Activated naive CD8-positive, alpha-beta T cell treated with anti-CD3 and anti-CD28 coated beads, Interleukin-2, amount 10 ng/mL, durations not matched to agents 7 days and 5 days (primary cell): ENCODE results near the gene ST6GALNAC4. TPM values are rescaled to one million over a fixed set of nuclear protein-coding genes. Genes with fewer than 3 reads are reported as not detected.
"Not testable (repeated sequence)": the region's sequence is repeated elsewhere in the genome, so short reads cannot be mapped to it uniquely, and the experiment has no call there.

Experiments used
- ATAC-seq: fragments of 150-1000 bp; cut with Tn5 transposase; one replicate; pipeline ENCODE4 v1.10.0; 2021; ENCODE audit warnings: low read depth, moderate library complexity
- POLR2A ChIA-PET: fragments of 350-600 bp; sonication (Branson Sonifier 250); formaldehyde crosslinking; loops from one replicate; lab custom pipeline; 2021; ENCODE audit warnings: antibody characterized with exemption; lab: Charles Lee
- DNase-seq: peaks from one replicate; pipeline ENCODE4 v3.0.0; 2021
- H3K27ac Mint-ChIP-seq: one replicate; pipeline ENCODE4 v1.8.0; 2022; ENCODE audit warnings: mild to moderate bottlenecking, mixed read lengths
- H3K27me3 Mint-ChIP-seq: one replicate; pipeline ENCODE4 v1.8.0; 2022; ENCODE audit warnings: mild to moderate bottlenecking, moderate library complexity, mixed read lengths
- H3K36me3 Mint-ChIP-seq: one replicate; pipeline ENCODE4 v1.8.0; 2021; ENCODE audit warnings: mild to moderate bottlenecking, mixed read lengths
- H3K4me1 Mint-ChIP-seq: one replicate; pipeline ENCODE4 v1.8.0; 2021; ENCODE audit warnings: mixed read lengths
- H3K4me3 Mint-ChIP-seq: one replicate; pipeline ENCODE4 v1.8.0; 2022; ENCODE audit warnings: mild to moderate bottlenecking, moderate library complexity, mixed read lengths
- H3K9me3 Mint-ChIP-seq: one replicate; pipeline ENCODE4 v1.8.0; 2021; ENCODE audit warnings: mixed read lengths
- total RNA-seq, 2 experiments: library from RNA; stranded (reverse); gene quantifications; one replicate each; pipeline ENCODE4 v1.2.3, GENCODE V29; 2021

Gene ST6GALNAC4
- total RNA-seq, 2 experiments from 2014 or later, result 51.1 to 59.5 TPM

GRCh38 chr9:127884427-127884911 is 32.4 kb downstream of the ST6GALNAC4 start:
- H3K36me3 Mint-ChIP-seq, result peaks cover 13% of the 10 kb centered on the region
- H3K4me3 Mint-ChIP-seq, result no peak overlapping the region
- H3K9me3 Mint-ChIP-seq, result no peaks in the 10 kb centered on the region
- POLR2A ChIA-PET, result interaction anchor here (1.4 to 2.6 kb wide), 3 partner anchors 19 to 44 kb away, joined by 4 to 9 read pairs (median 8); partner anchors contain the start of gene ST6GALNAC4
- no peak for ATAC-seq
- DNase-seq, result no peak
- H3K4me1 Mint-ChIP-seq, result peaks cover 12% of the 10 kb centered on the region
- H3K27ac Mint-ChIP-seq, result no peak overlapping the region
- no peaks in the 10 kb centered on the region for H3K27me3 Mint-ChIP-seq

DNA sequence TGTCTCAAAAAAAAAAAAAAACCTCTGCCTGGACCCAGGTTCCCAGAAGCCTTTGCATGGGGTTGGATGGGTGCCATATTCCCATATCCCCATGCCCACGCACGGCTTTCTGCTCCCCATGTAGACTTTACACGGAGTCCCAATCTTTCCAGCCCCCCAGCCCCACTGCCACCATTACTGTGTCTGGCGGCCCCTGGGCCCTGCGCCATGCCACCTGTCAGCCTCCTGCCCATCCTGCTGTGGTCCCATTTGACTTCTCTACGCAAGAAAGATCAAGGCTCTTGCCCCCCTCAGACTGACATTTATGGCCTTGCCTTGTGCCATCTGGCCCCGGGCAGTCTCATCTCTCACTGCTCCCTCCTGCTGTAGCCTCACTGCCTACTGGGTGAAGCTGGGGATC is 32.9 kb downstream of the ST6GALNAC4 start:
- peaks cover 13% of the 10 kb centered on the region for H3K36me3 Mint-ChIP-seq
- H3K4me3 Mint-ChIP-seq, result no peak overlapping the region
- H3K27me3 Mint-ChIP-seq, result no peaks in the 10 kb centered on the region
- H3K27ac Mint-ChIP-seq, result peak overlapping the region; percentile 21
- POLR2A ChIA-PET, result interaction anchor here (2.6 kb wide), 1 partner anchor 32 kb away, joined by 9 read pairs; the partner anchor contains the start of gene ST6GALNAC4
- ATAC-seq (no peak), DNase-seq (no peak)
- no peaks in the 10 kb centered on the region for H3K9me3 Mint-ChIP-seq
- peaks cover 12% of the 10 kb centered on the region for H3K4me1 Mint-ChIP-seq

DNA sequence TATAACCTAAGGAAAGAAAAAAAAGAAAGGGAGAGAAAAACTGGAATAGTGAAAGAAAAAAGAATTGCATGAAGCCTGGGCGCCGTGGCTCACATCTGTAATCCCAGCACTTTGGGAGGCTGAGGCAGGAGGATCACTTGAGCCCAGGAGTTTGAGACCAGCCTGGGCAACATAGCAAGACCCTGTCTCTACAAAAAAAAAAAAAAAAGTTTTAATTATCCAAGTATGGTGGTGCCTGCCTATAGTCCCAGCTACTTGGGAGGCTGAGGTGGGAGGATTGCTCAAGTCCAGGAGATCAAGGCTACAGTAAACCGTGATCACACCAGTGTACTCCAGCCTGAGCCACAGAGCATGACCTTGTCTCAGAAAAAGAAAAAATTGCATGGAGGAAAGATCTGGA is 35.1 kb downstream of the ST6GALNAC4 start:
- POLR2A ChIA-PET, result interaction anchor here (1.0 to 1.3 kb wide), 2 partner anchors 22 to 24 kb away, joined by 3 to 4 read pairs; no protein-coding TSS in a partner anchor
- ATAC-seq, H3K27me3 Mint-ChIP-seq, DNase-seq, H3K9me3 Mint-ChIP-seq, H3K4me3 Mint-ChIP-seq, H3K36me3 Mint-ChIP-seq, H3K27ac Mint-ChIP-seq: not testable (repeated sequence)
- peaks cover 11% of the 10 kb centered on the region for H3K4me1 Mint-ChIP-seq

DNA sequence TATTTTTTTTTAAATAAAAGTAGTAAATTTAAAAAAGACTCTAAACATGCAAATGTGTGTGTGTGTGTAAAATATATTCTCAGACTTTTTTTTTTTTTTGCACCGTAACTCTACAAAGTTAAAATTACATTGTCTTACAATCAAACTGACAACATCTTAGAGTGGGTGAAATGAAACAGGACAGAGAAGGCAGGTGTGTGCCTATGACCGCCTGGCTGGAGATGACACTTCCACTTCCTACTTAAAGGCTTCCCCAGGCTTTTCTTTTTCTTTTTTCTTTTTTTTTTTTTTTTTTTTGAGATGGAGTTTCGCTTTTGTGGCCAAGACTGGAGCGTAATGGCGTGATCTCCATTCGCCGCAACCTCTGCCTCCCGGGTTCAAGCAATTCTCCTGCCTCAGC is 36.7 kb downstream of the ST6GALNAC4 start:
- peaks cover 9% of the 10 kb centered on the region for H3K4me1 Mint-ChIP-seq
- H3K27ac Mint-ChIP-seq, result no peak overlapping the region
- no peak for ATAC-seq
- peaks cover 9% of the 10 kb centered on the region for H3K36me3 Mint-ChIP-seq
- DNase-seq, result no peak
- POLR2A ChIA-PET, result interaction anchor here (0.7 kb wide), 3 partner anchors 37 to 104 kb away, joined by 3 to 7 read pairs (median 4); no protein-coding TSS in a partner anchor
- no peaks in the 10 kb centered on the region for H3K9me3 Mint-ChIP-seq
- H3K4me3 Mint-ChIP-seq, result no peak overlapping the region
- peaks cover 2% of the 10 kb centered on the region for H3K27me3 Mint-ChIP-seq

- no peaks in the 10 kb centered on the region for H3K9me3 Mint-ChIP-seq
- ATAC-seq, result no peak
- H3K27me3 Mint-ChIP-seq, result peaks cover 2% of the 10 kb centered on the region
- H3K27ac Mint-ChIP-seq, result no peak overlapping the region
- no peak overlapping the region for H3K4me3 Mint-ChIP-seq
- no peak for DNase-seq
- POLR2A ChIA-PET, result interaction anchor here (1.0 kb wide), 1 partner anchor 27 kb away, joined by 3 read pairs; no protein-coding TSS in a partner anchor
- H3K36me3 Mint-ChIP-seq, result peaks cover 5% of the 10 kb centered on the region
- peaks cover 6% of the 10 kb centered on the region for H3K4me1 Mint-ChIP-seq
Measured at GRCh38 chr9:127878652-127879390, 38.0 kb downstream of the ST6GALNAC4 start.

- POLR2A ChIA-PET, result interaction anchor here (1.0 kb wide), 1 partner anchor 28 kb away, joined by 3 read pairs; no protein-coding TSS in a partner anchor
- peaks cover 2% of the 10 kb centered on the region for H3K27me3 Mint-ChIP-seq
- H3K9me3 Mint-ChIP-seq, result no peaks in the 10 kb centered on the region
- peaks cover 5% of the 10 kb centered on the region for H3K36me3 Mint-ChIP-seq
- peaks cover 6% of the 10 kb centered on the region for H3K4me1 Mint-ChIP-seq
- ATAC-seq, result no peak
- no peak overlapping the region for H3K4me3 Mint-ChIP-seq
- no peak for DNase-seq
- H3K27ac Mint-ChIP-seq, result no peak overlapping the region
Measured at GRCh38 chr9:127878001-127878651, 38.7 kb downstream of the ST6GALNAC4 start.

GRCh38 chr9:127877566-127877998 is 39.3 kb downstream of the ST6GALNAC4 start, which contains the start of gene AK1:
Gene AK1 (minus strand): TSS chr9:127877675. CDS start chr9:127874617, 3,058 bp downstream.
- Mint-ChIP-seq H3K27ac (peak within 1 kb of the TSS; percentile 48), H3K4me1 (peaks cover 2% of the 10 kb centered on the region), H3K36me3 (peaks cover 3% of the 10 kb centered on the region), H3K9me3 (no peaks in the 10 kb centered on the region), H3K4me3 (peak within 1 kb of the TSS; percentile 28), H3K27me3 (peaks cover 2% of the 10 kb centered on the region)
- DNase-seq, result no peak
- POLR2A ChIA-PET, result interaction anchor here (1.1 kb wide), 1 partner anchor 28 kb away, joined by 3 read pairs; no protein-coding TSS in a partner anchor
- no peak for ATAC-seq

DNA sequence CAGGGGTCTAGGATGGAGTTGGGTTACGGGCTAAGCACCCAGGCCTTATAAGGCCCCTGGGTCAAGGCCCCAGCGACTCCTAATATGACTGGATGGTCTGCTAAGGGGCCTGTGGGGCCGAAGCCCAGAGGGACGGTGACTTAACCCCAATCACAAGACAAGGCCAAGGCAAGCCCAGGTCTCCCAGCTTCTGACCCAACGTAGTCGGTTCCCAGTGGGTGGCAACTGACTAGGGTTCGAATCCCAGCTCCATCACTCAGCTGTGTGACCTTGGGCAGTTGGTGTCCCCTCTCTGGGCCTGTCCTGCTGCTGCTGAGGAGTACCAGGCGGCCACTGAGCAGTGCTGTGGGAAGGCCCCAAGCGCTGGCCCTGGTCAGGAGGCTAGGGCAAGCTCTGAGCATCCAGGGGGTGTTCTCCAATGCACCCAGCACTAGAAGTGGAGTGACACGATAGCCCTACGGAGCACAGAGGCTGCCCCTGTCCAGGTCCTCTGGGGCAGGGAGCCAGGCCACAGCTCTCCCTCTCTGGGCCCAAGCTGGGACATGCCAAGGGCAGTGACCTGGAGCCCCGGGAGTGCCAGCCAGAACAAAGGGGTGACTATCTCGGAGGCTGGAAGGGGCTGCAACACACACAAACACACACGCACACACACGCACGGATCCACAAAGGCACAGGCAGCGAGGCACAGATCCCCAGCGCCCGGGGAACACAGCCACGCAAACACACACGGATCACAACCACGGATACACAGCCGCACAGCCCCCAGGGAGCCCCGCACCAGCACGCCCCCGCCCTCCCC is 39.9 kb downstream of the ST6GALNAC4 start:
- ATAC-seq (no peak), DNase-seq (no peak)
- H3K27me3 Mint-ChIP-seq, result peaks cover 2% of the 10 kb centered on the region
- H3K27ac Mint-ChIP-seq, result peak overlapping the region; percentile 48
- peaks cover 3% of the 10 kb centered on the region for H3K36me3 Mint-ChIP-seq
- POLR2A ChIA-PET, result interaction anchor here (1.1 kb wide), 1 partner anchor 29 kb away, joined by 3 read pairs; no protein-coding TSS in a partner anchor
- H3K4me1 Mint-ChIP-seq, result no peaks in the 10 kb centered on the region
- peak overlapping the region; percentile 28 for H3K4me3 Mint-ChIP-seq
- no peaks in the 10 kb centered on the region for H3K9me3 Mint-ChIP-seq

DNA sequence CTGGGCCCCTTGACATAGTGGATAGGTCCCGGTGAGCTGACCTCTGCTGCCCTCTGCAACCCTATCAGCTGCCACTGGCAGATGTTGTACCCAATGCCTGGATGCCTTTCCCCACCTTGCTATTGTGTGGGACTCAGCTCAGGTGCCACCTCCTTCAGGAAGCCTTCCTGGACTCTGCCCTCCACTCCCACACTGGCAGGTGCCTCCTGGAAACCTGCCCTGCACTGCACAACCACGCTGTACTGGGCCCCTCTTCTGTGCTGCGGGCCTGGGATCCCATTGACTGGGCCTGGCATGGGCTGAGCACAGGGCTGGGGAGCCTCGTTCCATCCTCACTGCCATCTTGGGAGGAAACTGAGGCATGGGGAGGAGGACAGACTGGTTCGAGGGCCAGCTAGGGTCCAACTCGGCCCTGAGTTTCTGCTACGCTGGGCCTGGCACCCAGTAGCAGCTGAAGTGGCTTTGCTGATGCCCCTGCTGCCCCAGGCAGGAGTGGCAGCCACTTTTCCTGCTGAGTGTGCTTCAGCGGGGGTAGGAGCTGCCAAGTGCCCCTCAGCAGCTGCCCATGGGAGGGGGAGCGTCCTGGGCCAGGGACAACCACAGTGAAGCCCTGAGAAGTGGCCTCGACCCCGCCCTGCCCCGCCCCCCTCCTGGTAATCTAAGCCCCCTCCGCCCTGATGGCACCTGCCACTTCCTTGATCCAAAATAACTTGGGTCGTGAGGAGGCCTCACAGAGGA is 40.6 kb downstream of the ST6GALNAC4 start:
- H3K4me3 Mint-ChIP-seq, result no peak overlapping the region
- POLR2A ChIA-PET, result interaction anchor here (1.1 kb wide), 1 partner anchor 29 kb away, joined by 3 read pairs; no protein-coding TSS in a partner anchor
- no peaks in the 10 kb centered on the region for H3K9me3 Mint-ChIP-seq
- DNase-seq (no peak), ATAC-seq (no peak)
- no peaks in the 10 kb centered on the region for H3K4me1 Mint-ChIP-seq
- peaks cover 3% of the 10 kb centered on the region for H3K36me3 Mint-ChIP-seq
- H3K27me3 Mint-ChIP-seq, result peaks cover 2% of the 10 kb centered on the region
- H3K27ac Mint-ChIP-seq, result no peak overlapping the region

GRCh38 chr9:127875306-127875966 is 41.4 kb downstream of the ST6GALNAC4 start:
- Mint-ChIP-seq H3K4me3 (no peak overlapping the region), H3K4me1 (no peaks in the 10 kb centered on the region), H3K9me3 (no peaks in the 10 kb centered on the region), H3K27ac (peak overlapping the region; percentile 43), H3K27me3 (peaks cover 2% of the 10 kb centered on the region), H3K36me3 (peaks cover 3% of the 10 kb centered on the region)
- POLR2A ChIA-PET, result no interaction called here
- ATAC-seq, result no peak
- no peak for DNase-seq

DNA sequence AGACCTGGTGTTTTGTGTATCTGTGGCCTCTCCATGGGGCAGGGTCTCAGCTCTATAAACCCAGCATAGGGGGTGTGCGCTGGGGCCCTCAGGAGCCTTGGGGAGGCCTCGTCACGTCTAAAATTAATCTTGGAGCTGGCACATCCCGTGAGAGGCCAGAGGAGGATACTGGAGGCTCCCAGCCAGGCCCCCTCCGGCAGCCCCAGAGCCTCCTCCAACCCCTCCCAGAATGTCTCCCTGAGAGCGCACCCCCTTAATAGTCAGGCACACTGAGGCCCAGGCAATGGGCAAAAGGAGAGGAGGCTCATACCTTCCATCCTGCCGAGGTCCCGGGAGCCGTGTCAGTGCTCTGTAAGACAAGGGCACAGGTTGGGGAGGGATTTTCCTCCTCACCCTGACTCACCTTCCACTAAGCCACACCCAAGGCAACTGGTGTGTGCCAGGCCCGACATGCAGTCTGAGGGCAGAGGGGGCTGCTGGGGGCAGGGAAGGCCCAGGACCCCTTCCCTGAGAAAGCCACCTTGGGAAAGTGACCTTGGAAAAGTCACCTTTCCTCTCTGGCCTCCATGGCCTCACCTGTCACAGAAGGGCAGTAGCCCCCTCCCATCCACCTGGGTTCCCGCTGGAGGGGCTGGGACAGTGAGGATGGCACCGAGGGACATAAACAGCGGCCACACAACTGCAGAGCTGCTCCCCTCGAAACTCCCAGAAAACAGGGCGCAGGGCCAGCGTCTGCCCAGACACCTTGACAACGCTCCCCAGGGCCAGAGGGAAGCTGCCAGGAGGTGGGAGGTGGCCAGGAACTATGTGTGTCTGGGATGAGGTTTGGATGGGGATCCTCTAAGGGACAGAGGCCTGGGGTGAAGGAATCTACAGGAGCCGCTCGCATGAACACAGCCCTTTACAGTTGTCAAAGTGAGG is 42.3 kb downstream of the ST6GALNAC4 start:
- DNase-seq, result no peak
- Mint-ChIP-seq H3K4me3 (no peak overlapping the region), H3K27me3 (peaks cover 2% of the 10 kb centered on the region), H3K9me3 (no peaks in the 10 kb centered on the region), H3K27ac (no peak overlapping the region), H3K4me1 (no peaks in the 10 kb centered on the region), H3K36me3 (peaks cover 3% of the 10 kb centered on the region)
- POLR2A ChIA-PET, result no interaction called here
- ATAC-seq, result no peak
